B cell (primary cell): ENCODE results near the gene CPB2. TPM values are rescaled to one million over a fixed set of nuclear protein-coding genes. Genes with fewer than 3 reads are reported as not detected.

Experiments used
- ATAC-seq: fragments of 200-7000 bp; cut with Tn5 transposase; one replicate; pipeline ENCODE4 v1.10.0; 2021; ENCODE audit warnings: low read depth, mild to moderate bottlenecking, moderate number of reproducible peaks, moderate library complexity
- CTCF ChIA-PET: fragments of 350-600 bp; sonication (Branson Sonifier 250); formaldehyde crosslinking; loops from one replicate; lab custom pipeline; 2021; ENCODE audit warnings: antibody characterized with exemption, inconsistent platforms; lab: Charles Lee
- POLR2A ChIA-PET: fragments of 350-600 bp; sonication (Branson Sonifier 250); formaldehyde crosslinking; loops from one replicate; lab custom pipeline; 2021; ENCODE audit warnings: antibody characterized with exemption; lab: Charles Lee
- DNase-seq: peaks from one replicate; pipeline ENCODE4 v3.0.0; 2013
- H2AFZ ChIP-seq: 2 replicates; pipeline ENCODE4 v1.6.1; 2012; ENCODE audit warnings: mild to moderate bottlenecking, low read depth, low read length; ENCODE audit not compliant: insufficient read depth, poor library complexity, severe bottlenecking
- H3K27ac ChIP-seq, 2 donors: 1 replicate in 1 of 2; 2 replicates in 1 of 2; pipeline ENCODE4 v1.5.1; 2012 to 2013; ENCODE audit warnings: low read length in 2 of 2, mild to moderate bottlenecking in 2 of 2, moderate library complexity in 1 of 2
- H3K27me3 ChIP-seq, 4 experiments: fragments of 200-600 bp in 1 of 4; sonication (generic) in 1 of 4; replicated peaks in 1 of 4; 1 replicate in 2 of 4; 2 replicates in 2 of 4; pipeline versions ENCODE4 v1.6.1 to v1.7.0; 2013 to 2016; ENCODE audit warnings: low read length in 3 of 4, mild to moderate bottlenecking in 2 of 4, mixed read lengths in 1 of 4, moderate library complexity in 1 of 4; ENCODE audit not compliant: insufficient read depth in 4 of 4, control insufficient read depth in 3 of 4; ENCODE audit errors: control extremely low read depth in 1 of 4
- H3K36me3 ChIP-seq, 2 experiments: replicated peaks in 1 of 2; 1 replicate in 1 of 2; 2 replicates in 1 of 2; pipeline versions ENCODE4 v1.6.1 to v1.7.1; 2013; ENCODE audit warnings: low read length in 1 of 2; ENCODE audit not compliant: insufficient read depth in 2 of 2, control insufficient read depth in 1 of 2; ENCODE audit errors: control extremely low read depth in 1 of 2, extremely low read depth in 1 of 2
- H3K4me1 ChIP-seq, 2 donors: fragments of 200-600 bp in 1 of 2; sonication (generic) in 1 of 2; 1 replicate in 1 of 2; 2 replicates in 1 of 2; pipeline versions ENCODE4 v1.5.1 to v1.6.1; 2013 to 2017; ENCODE audit warnings: low read length in 2 of 2; ENCODE audit not compliant: control insufficient read depth in 2 of 2, insufficient read depth in 2 of 2
- H3K4me2 ChIP-seq: replicated peaks from 2 replicates; pipeline ENCODE3; 2012; ENCODE audit warnings: mild to moderate bottlenecking, low read depth, low read length; ENCODE audit not compliant: poor library complexity, severe bottlenecking
- H3K4me3 ChIP-seq, 5 experiments: fragments of 200-600 bp in 1 of 5; sonication (generic) in 1 of 5; 1 replicate in 3 of 5; 2 replicates in 2 of 5; pipeline versions ENCODE4 v1.5.1 to v1.7.0; 2011 to 2016; ENCODE audit warnings: low read length in 4 of 5, mild to moderate bottlenecking in 4 of 5, low read depth in 2 of 5, control low read depth in 1 of 5, moderate library complexity in 1 of 5; ENCODE audit not compliant: insufficient read depth in 1 of 5; ENCODE audit errors: control extremely low read depth in 1 of 5, extremely low read depth in 1 of 5
- H3K79me2 ChIP-seq: fragments of 200-600 bp; sonication (generic); one replicate; pipeline ENCODE4 v1.6.0; 2016; ENCODE audit warnings: low read length; ENCODE audit not compliant: control insufficient read depth, insufficient read depth
- H3K9ac ChIP-seq: fragments of 200-600 bp; sonication (generic); 2 replicates; pipeline ENCODE4 v1.6.1; 2017; ENCODE audit warnings: mild to moderate bottlenecking, low read length, moderate library complexity
- H3K9me3 ChIP-seq, 3 donors: one replicate each; pipeline versions ENCODE4 v1.6.1 to v1.7.1; 2013; ENCODE audit warnings: low read length in 2 of 3; ENCODE audit not compliant: control insufficient read depth in 2 of 3, insufficient read depth in 1 of 3; ENCODE audit errors: control extremely low read depth in 1 of 3
- H4K20me1 ChIP-seq: 2 replicates; pipeline ENCODE4 v1.6.0; 2012; ENCODE audit warnings: mild to moderate bottlenecking, low read length; ENCODE audit not compliant: insufficient read depth, control insufficient read depth, poor library complexity, severe bottlenecking
- H3K27ac Mint-ChIP-seq: one replicate; pipeline ENCODE4 v1.8.0; 2021; ENCODE audit warnings: mixed read lengths
- H3K27me3 Mint-ChIP-seq: one replicate; pipeline ENCODE4 v1.8.0; 2021; ENCODE audit warnings: mixed read lengths
- H3K4me1 Mint-ChIP-seq: one replicate; pipeline ENCODE4 v1.8.0; 2021; ENCODE audit warnings: mixed read lengths
- H3K4me3 Mint-ChIP-seq: one replicate; pipeline ENCODE4 v1.8.0; 2021; ENCODE audit warnings: mixed read lengths
- H3K9me3 Mint-ChIP-seq: one replicate; pipeline ENCODE4 v1.8.0; 2022; ENCODE audit warnings: mixed read lengths; ENCODE audit not compliant: insufficient read depth
- EZH2 ChIP-seq: IDR thresholded peaks from 2 replicates; pipeline ENCODE4 v1.6.1; 2012; ENCODE audit warnings: borderline replicate concordance, low read depth, mild to moderate bottlenecking, moderate library complexity, low read length; ENCODE audit not compliant: insufficient read depth, poor library complexity, severe bottlenecking
- WGBS: methylation state at CpG from one replicate; pipeline ENCODE4 v1.1.5; 2013; ENCODE audit warnings: missing lambda C conversion rate; ENCODE audit not compliant: insufficient coverage; 5-methylcytosine and 5-hydroxymethylcytosine counted together
- intact Hi-C: fragments of 100-400 bp; cut with micrococcal nuclease; formaldehyde crosslinking; loops from one replicate; pipeline ENCODE4 v1.10.0; 2022
- polyA plus RNA-seq: library from polyadenylated mRNA; depleted of rRNA; stranded (reverse); fragments of >200 nt; gene quantifications from 2 replicates; pipeline ENCODE4 v1.2.3, GENCODE V29; 2012
- total RNA-seq, 2 donors: library from RNA; stranded (reverse); fragments of 120-200 nt in 1 of 2; gene quantifications; 1 replicate in 1 of 2; 2 replicates in 1 of 2; pipeline versions ENCODE4 v1.2.3 to v1.2.4, GENCODE V29; 2013 to 2022
- TF ChIP-seq, protein P1 (sequence below): fragments of 200-600 bp; IDR thresholded peaks from one replicate; pipeline ENCODE4 v1.8.0; 2022; ENCODE audit warnings: antibody characterized with exemption, mild to moderate bottlenecking

The CPB2 gene
- total and polyA plus RNA-seq, 2 donors (not counting 1 experiment from before 2014, with no cell fraction given), result not detected

DNA sequence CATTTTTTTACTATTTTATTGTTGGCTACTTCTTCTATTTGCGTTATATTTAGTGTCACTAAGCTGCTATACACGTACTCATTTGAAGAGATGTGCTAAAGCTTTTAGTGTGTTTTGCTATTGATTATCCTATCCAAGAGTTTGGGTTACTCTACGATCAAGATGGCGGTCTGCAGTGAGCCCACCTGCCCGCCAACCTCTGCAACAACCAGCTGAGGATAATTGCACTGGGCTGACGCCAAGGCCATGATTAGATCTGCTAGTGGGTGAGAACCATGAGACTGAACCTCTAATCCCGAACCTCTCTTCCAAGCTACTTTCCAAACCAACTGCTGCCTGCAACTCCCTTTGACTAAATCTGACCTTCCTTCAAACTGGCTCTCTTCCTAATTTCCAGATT, 1.8 kb downstream of the CPB2 start:
- H3K4me1 Mint-ChIP-seq, result peaks cover 11% of the 10 kb centered on the region
- Histone ChIP-seq H3K4me1 (peaks cover 0 to 7% of the 10 kb centered on the region in 2 donors), H3K4me2 (no peak overlapping the region), H3K79me2 (no peaks in the 10 kb centered on the region), H4K20me1 (no peaks in the 10 kb centered on the region), H3K27ac (no peak overlapping the region), H3K27me3 (no peaks in the 10 kb centered on the region), H2AFZ (no peak overlapping the region), H3K4me3 (no peak overlapping the region), H3K9me3 (no peaks in the 10 kb centered on the region), H3K9ac (no peak overlapping the region), H3K36me3 (no peaks in the 10 kb centered on the region)
- ATAC-seq (no peak), DNase-seq (no peak)
- H3K9me3 Mint-ChIP-seq, result no peaks in the 10 kb centered on the region
- POLR2A ChIA-PET, result no interaction called here
- TF ChIP-seq, protein P1, sequence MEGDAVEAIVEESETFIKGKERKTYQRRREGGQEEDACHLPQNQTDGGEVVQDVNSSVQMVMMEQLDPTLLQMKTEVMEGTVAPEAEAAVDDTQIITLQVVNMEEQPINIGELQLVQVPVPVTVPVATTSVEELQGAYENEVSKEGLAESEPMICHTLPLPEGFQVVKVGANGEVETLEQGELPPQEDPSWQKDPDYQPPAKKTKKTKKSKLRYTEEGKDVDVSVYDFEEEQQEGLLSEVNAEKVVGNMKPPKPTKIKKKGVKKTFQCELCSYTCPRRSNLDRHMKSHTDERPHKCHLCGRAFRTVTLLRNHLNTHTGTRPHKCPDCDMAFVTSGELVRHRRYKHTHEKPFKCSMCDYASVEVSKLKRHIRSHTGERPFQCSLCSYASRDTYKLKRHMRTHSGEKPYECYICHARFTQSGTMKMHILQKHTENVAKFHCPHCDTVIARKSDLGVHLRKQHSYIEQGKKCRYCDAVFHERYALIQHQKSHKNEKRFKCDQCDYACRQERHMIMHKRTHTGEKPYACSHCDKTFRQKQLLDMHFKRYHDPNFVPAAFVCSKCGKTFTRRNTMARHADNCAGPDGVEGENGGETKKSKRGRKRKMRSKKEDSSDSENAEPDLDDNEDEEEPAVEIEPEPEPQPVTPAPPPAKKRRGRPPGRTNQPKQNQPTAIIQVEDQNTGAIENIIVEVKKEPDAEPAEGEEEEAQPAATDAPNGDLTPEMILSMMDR, result no peak
- TF ChIP-seq EZH2, result no peak
- whole genome bisulfite sequencing, result 92% methylated on average over 4 of the region's 7 CpGs
- H3K27me3 Mint-ChIP-seq, result peaks cover 6% of the 10 kb centered on the region
- H3K4me3 Mint-ChIP-seq, result no peak overlapping the region
- CTCF ChIA-PET, result no interaction called here
- H3K27ac Mint-ChIP-seq, result no peak overlapping the region
- intact Hi-C loops, result no loop called here

- H3K4me1 Mint-ChIP-seq, result peaks cover 10% of the 10 kb centered on the region
- H4K20me1 ChIP-seq, result no peaks in the 10 kb centered on the region
- intact Hi-C loops, result no loop called here
- H3K9ac ChIP-seq, result no peak overlapping the region
- H3K79me2 ChIP-seq, result no peaks in the 10 kb centered on the region
- no peaks in the 10 kb centered on the region for H3K9me3 ChIP-seq
- H3K4me3 ChIP-seq, result no peak overlapping the region
- no peak overlapping the region for H3K4me3 Mint-ChIP-seq
- ATAC-seq (no peak), DNase-seq (no peak)
- H3K27me3 Mint-ChIP-seq, result peaks cover 7% of the 10 kb centered on the region
- no peak overlapping the region for H3K4me2 ChIP-seq
- ChIA-PET CTCF (no interaction called here), POLR2A (no interaction called here)
- peaks cover 0 to 7% of the 10 kb centered on the region in 2 donors for H3K4me1 ChIP-seq
- H3K27ac Mint-ChIP-seq, result no peak overlapping the region
- TF ChIP-seq, protein P1, result no peak
- no peak for TF ChIP-seq EZH2
- H3K36me3 ChIP-seq, result no peaks in the 10 kb centered on the region
- H3K9me3 Mint-ChIP-seq, result no peaks in the 10 kb centered on the region
- H3K27ac ChIP-seq, result no peak overlapping the region
- H2AFZ ChIP-seq, result no peak overlapping the region
- no peaks in the 10 kb centered on the region for H3K27me3 ChIP-seq
Measured at GRCh38 chr13:46102255-46102605, 2.6 kb downstream of the CPB2 start.
